Testis (tissue), 3 donors: Measurements from ENCODE around the gene RASSF8. TPM values are rescaled to one million over a fixed set of nuclear protein-coding genes. Genes with fewer than 3 reads are reported as not detected.

Source experiments
- DNase-seq: peaks from one replicate; pipeline ENCODE4 v3.0.0-alpha.2; 2019
- H3K27ac ChIP-seq, 2 donors: fragments of 200-600 bp; sonication (generic); one replicate each; pipeline ENCODE4 v1.5.1; 2019
- H3K27me3 ChIP-seq: fragments of 200-600 bp; sonication (generic); one replicate; pipeline ENCODE4 v1.5.1; 2019
- H3K36me3 ChIP-seq: fragments of 200-600 bp; sonication (generic); one replicate; pipeline ENCODE4 v1.5.1; 2017; ENCODE audit warnings: low read depth; ENCODE audit errors: missing control alignments
- H3K4me1 ChIP-seq: fragments of 200-600 bp; sonication (generic); one replicate; pipeline ENCODE4 v1.5.1; 2019
- H3K4me3 ChIP-seq, 2 donors: fragments of 200-600 bp; sonication (generic); one replicate each; pipeline ENCODE4 v1.5.1; 2017 to 2019
- H3K9me3 ChIP-seq: fragments of 200-600 bp; sonication (generic); one replicate; pipeline ENCODE4 v1.5.1; 2017
- POLR2A ChIP-seq: fragments of 450-650 bp; IDR thresholded peaks from one replicate; pipeline ENCODE4 v1.6.1; 2017; ENCODE audit warnings: antibody characterized with exemption, mild to moderate bottlenecking, moderate library complexity
- WGBS, 2 donors: methylation state at CpG; one replicate each; pipeline ENCODE4 v1.1.5; 2018; 5-methylcytosine and 5-hydroxymethylcytosine counted together
- intact Hi-C: fragments of 100-400 bp; cut with DNase I; formaldehyde crosslinking; loops from one replicate; pipeline ENCODE4 v1.15.1; 2023; ENCODE audit warnings: low total_unique reads
- polyA plus RNA-seq: library from polyadenylated mRNA; stranded (reverse); fragments of 350-450 nt; fragmentation: Illumina TruSeq; extraction: RNeasy Lipid Tissue Mini Kit (QIAGEN cat#74804); gene quantifications from one replicate; pipeline ENCODE4 v1.2.3, GENCODE V29; 2014; ENCODE audit warnings: low read depth, low replicate concordance; ENCODE audit not compliant: insufficient read depth
- total RNA-seq, 2 donors: library from RNA; depleted of rRNA; stranded (reverse); fragments of >200 nt; gene quantifications; one replicate each; pipeline ENCODE4 v1.2.3, GENCODE V29; 2016
- TF ChIP-seq, protein P1 (sequence below), 3 experiments: fragments of 450-650 bp in 2 of 3; fragments of 200-600 bp in 1 of 3; sonication (generic) in 1 of 3; IDR thresholded peaks; one replicate each; pipeline ENCODE4 v1.5.1; 2016 to 2019; ENCODE audit warnings: antibody characterized with exemption in 3 of 3, mild to moderate bottlenecking in 2 of 3, moderate library complexity in 1 of 3

RASSF8 gene
- total and polyA plus RNA-seq, 3 donors from 2014 or later: 71.7 to 93.5 (median 90.0) TPM

DNA sequence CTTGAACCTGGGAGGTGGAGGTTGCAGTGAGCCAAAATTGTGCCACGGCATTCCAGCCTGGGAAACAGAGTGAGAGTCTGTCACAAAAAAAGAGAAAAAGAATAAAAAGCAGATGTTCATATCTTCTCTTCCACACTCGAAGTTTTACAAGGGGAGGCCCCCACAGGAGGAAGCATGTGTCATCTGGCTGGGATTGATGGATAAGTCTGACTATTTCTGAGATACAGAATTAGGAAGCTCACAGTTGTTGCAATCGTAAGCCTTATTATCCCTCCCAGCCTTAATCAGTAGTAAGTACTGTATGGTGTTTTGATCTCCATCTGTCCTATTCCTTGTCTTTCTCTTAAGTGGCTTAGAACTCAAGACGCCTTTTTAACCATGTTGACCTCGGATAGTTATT, 31.9 kb upstream of the RASSF8 start:
- no peak for DNase-seq
- Histone ChIP-seq H3K27ac (no peak overlapping the region), H3K9me3 (no peaks in the 10 kb centered on the region), H3K4me1 (no peaks in the 10 kb centered on the region), H3K36me3 (no peaks in the 10 kb centered on the region), H3K27me3 (no peaks in the 10 kb centered on the region), H3K4me3 (no peak overlapping the region)
- intact Hi-C loops: no loop called here
- WGBS, 2 donors: 76 to 81% methylated on average over 5 of the region's 5 CpGs
- TF ChIP-seq POLR2A: no peak
- TF ChIP-seq, protein P1, sequence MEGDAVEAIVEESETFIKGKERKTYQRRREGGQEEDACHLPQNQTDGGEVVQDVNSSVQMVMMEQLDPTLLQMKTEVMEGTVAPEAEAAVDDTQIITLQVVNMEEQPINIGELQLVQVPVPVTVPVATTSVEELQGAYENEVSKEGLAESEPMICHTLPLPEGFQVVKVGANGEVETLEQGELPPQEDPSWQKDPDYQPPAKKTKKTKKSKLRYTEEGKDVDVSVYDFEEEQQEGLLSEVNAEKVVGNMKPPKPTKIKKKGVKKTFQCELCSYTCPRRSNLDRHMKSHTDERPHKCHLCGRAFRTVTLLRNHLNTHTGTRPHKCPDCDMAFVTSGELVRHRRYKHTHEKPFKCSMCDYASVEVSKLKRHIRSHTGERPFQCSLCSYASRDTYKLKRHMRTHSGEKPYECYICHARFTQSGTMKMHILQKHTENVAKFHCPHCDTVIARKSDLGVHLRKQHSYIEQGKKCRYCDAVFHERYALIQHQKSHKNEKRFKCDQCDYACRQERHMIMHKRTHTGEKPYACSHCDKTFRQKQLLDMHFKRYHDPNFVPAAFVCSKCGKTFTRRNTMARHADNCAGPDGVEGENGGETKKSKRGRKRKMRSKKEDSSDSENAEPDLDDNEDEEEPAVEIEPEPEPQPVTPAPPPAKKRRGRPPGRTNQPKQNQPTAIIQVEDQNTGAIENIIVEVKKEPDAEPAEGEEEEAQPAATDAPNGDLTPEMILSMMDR (IDR thresholded peaks at IDR 0.05): no peak

DNA sequence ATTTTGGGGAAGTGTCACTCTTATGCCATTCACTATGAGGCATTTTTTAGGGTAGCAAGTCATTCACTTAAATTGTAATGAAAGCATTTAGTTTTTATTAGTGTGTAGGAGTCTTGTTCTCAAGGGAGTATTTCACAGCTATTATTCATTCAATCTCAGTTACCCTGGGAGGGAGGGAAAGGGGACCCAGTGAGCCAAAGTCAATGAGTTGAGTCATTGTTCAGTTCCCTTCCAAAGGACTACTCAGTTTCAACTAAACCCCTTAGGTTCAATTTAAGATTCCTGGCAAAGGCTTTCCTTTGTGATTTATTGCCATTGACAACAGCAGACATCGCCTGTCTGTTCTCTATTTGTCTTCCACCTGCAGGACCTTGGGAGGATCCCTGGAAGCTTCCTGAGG, 29.3 kb upstream of the RASSF8 start:
- Histone ChIP-seq H3K27ac (no peak overlapping the region), H3K9me3 (no peaks in the 10 kb centered on the region), H3K4me1 (no peaks in the 10 kb centered on the region), H3K27me3 (no peaks in the 10 kb centered on the region), H3K36me3 (no peaks in the 10 kb centered on the region), H3K4me3 (no peak overlapping the region)
- intact Hi-C loops: no loop called here
- no peak for TF ChIP-seq POLR2A
- TF ChIP-seq, protein P1 (IDR thresholded peaks at IDR 0.05): no peak
- 63 to 73% methylated on average over 1 of the region's 1 CpG for WGBS, 2 donors
- DNase-seq: no peak

DNA sequence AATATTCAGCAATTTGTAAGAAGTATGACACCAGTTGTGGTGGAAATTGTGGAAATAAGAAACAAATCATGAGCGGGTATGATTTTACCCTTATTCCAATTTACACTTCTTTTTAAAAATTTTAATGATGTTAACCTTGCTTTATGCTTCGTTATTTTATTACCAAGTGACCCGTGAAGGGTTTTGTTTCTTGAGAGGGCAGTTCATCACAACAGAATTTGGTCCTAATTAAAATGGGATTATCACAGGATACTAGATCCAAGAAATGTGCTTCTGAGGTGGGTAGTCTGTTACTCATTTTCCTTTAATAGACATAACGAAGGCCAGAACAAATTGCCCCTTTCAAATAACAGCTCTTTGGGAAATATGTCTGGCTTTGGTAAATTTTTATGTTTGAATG, 25.5 kb upstream of the RASSF8 start:
- no peak for DNase-seq
- Histone ChIP-seq H3K36me3 (no peaks in the 10 kb centered on the region), H3K4me1 (no peaks in the 10 kb centered on the region), H3K27me3 (no peaks in the 10 kb centered on the region), H3K4me3 (no peak overlapping the region), H3K9me3 (no peaks in the 10 kb centered on the region), H3K27ac (no peak overlapping the region)
- WGBS, 2 donors: 71 to 77% methylated on average over 4 of the region's 4 CpGs
- no peak for TF ChIP-seq POLR2A
- TF ChIP-seq, protein P1 (IDR thresholded peaks at IDR 0.05): no peak
- intact Hi-C loops: no loop called here

DNA sequence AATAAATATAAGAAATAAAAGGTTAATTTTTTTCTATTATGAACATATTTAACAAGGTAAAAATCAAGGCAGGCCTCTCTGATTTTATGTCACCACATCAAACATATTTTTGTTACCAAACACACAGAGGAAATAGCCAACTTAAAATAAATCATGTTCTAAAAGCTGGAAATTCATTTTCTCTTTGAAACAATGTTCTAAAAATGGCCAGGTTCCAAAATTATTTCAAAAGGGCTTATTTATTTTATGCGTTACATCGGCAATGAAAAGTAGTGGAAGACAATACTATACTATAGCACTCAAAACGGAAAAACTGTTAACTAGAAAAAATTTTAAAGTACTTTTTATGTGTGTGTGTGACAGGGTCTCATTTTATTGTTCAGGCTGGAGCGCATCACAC, 24.0 kb upstream of the RASSF8 start:
- H3K27me3 ChIP-seq: no peaks in the 10 kb centered on the region
- H3K9me3 ChIP-seq: no peaks in the 10 kb centered on the region
- no peak overlapping the region for H3K27ac ChIP-seq
- TF ChIP-seq, protein P1 (IDR thresholded peaks at IDR 0.05): no peak
- TF ChIP-seq POLR2A: no peak
- intact Hi-C loops: no loop called here
- H3K4me3 ChIP-seq: no peak overlapping the region
- WGBS, 2 donors: 72 to 77% methylated on average over 4 of the region's 4 CpGs
- H3K4me1 ChIP-seq: no peaks in the 10 kb centered on the region
- DNase-seq: no peak
- H3K36me3 ChIP-seq: no peaks in the 10 kb centered on the region

DNA sequence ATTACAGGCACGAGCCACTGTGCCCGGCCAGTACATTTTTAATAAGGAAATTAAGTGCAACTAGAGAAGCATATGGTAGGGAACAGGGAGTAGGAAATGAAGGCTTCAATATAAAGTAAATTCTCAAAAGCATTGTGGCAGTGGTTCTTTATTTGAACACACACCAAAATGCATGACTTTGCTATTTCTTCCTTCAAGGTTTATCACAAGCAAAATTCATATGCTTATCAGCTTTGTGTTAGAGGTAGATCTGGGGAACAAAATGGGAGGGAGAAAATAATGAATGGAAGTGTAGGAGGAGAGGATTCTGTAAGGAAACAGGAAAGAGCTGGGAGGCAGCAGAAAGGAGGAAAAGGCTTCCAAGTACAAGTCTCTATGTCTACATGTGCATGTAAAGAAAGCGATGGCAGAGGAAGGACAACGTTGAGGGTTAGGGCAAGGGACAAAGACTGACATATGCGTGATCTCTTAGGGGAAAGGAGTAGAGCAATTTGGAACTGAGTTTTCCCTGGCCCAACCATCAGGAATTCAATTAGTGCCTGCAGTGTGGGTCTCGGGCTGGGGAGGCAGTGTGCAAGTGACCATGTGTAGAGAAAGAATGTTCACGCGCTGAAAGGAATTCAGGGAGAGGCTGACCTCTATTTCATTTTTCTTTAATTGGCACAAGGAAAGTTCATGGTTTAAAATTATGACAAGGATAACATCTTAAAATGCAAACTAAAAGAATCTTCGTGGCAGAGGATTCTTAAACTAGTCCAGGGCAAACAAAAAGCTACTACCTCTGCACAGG, 22.9 kb upstream of the RASSF8 start:
- Histone ChIP-seq H3K27me3 (no peaks in the 10 kb centered on the region), H3K36me3 (no peaks in the 10 kb centered on the region), H3K27ac (no peak overlapping the region), H3K4me1 (no peaks in the 10 kb centered on the region), H3K4me3 (no peak overlapping the region), H3K9me3 (no peaks in the 10 kb centered on the region)
- DNase-seq: no peak
- WGBS, 2 donors: 73 to 76% methylated on average over 9 of the region's 9 CpGs
- no peak for TF ChIP-seq POLR2A
- TF ChIP-seq, protein P1 (IDR thresholded peaks at IDR 0.05): no peak
- intact Hi-C loops: no loop called here
